OCI-LY1 (cell line): Measurements from ENCODE around the gene DHRS11.

ENCODE experiments used
- H2AFZ ChIP-seq: fragments of 200-600 bp; sonication (generic), shearing (Covaris generic); 2 replicates; pipeline ENCODE4 v1.6.0; 2014; ENCODE audit warnings: antibody characterized with exemption, mild to moderate bottlenecking, low read length
- H3F3A ChIP-seq: fragments of 200-600 bp; sonication (generic), shearing (Covaris generic); 2 replicates; pipeline ENCODE4 v1.6.0; 2014; ENCODE audit warnings: mild to moderate bottlenecking, antibody characterized with exemption, low read length, moderate library complexity; ENCODE audit not compliant: insufficient read depth
- H3K27ac ChIP-seq: fragments of 200-600 bp; sonication (generic); 2 replicates; pipeline ENCODE4 v1.5.1; 2014; ENCODE audit warnings: low read length, mixed run types, mild to moderate bottlenecking, low read depth; ENCODE audit not compliant: poor library complexity, severe bottlenecking
- H3K27me3 ChIP-seq: fragments of 200-600 bp; sonication (generic); 2 replicates; pipeline ENCODE4 v1.6.0; 2014; ENCODE audit warnings: antibody characterized with exemption, mild to moderate bottlenecking, low read length, moderate library complexity; ENCODE audit not compliant: insufficient read depth
- H3K36me3 ChIP-seq: fragments of 200-600 bp; sonication (generic); 2 replicates; pipeline ENCODE4 v1.6.1; 2014; ENCODE audit warnings: mild to moderate bottlenecking, antibody characterized with exemption, low read length, moderate library complexity, mixed read lengths; ENCODE audit not compliant: insufficient read depth
- H3K4me1 ChIP-seq: fragments of 200-600 bp; sonication (generic); 2 replicates; pipeline ENCODE4 v1.5.1; 2014; ENCODE audit warnings: mild to moderate bottlenecking, low read length, moderate library complexity; ENCODE audit not compliant: insufficient read depth, severe bottlenecking
- H3K4me2 ChIP-seq: fragments of 200-600 bp; sonication (generic), shearing (Covaris generic); 2 replicates; pipeline ENCODE4 v1.6.1; 2014; ENCODE audit warnings: low read length
- H3K4me3 ChIP-seq: fragments of 200-600 bp; sonication (generic); 2 replicates; pipeline ENCODE4 v1.5.1; 2014; ENCODE audit warnings: low read length, low read depth, mild to moderate bottlenecking, mixed read lengths; ENCODE audit not compliant: poor library complexity, severe bottlenecking
- H3K79me2 ChIP-seq: fragments of 200-600 bp; shearing (Covaris generic); 2 replicates; pipeline ENCODE4 v1.6.1; 2016; ENCODE audit warnings: mixed run types, low read length, mixed read lengths; ENCODE audit not compliant: insufficient read depth
- H3K9ac ChIP-seq: fragments of 200-600 bp; sonication (generic), shearing (Covaris generic); 2 replicates; pipeline ENCODE4 v1.6.1; 2014; ENCODE audit warnings: mild to moderate bottlenecking, low read length, mixed read lengths
- H3K9me2 ChIP-seq: fragments of 200-600 bp; sonication (generic), shearing (Covaris generic); 2 replicates; pipeline ENCODE4 v1.6.1; 2014; ENCODE audit warnings: low read depth, mild to moderate bottlenecking, low read length, mixed read lengths
- H3K9me3 ChIP-seq: fragments of 200-600 bp; shearing (Covaris generic); 2 replicates; pipeline ENCODE4 v1.6.1; 2014; ENCODE audit warnings: low read length, mixed read lengths
- H4K20me1 ChIP-seq: fragments of 200-600 bp; sonication (generic), shearing (Covaris generic); 2 replicates; pipeline ENCODE4 v1.6.0; 2016; ENCODE audit warnings: mild to moderate bottlenecking, low read length; ENCODE audit not compliant: insufficient read depth
- CTCF ChIP-seq: fragments of 200-600 bp; sonication (generic), shearing (Covaris generic); IDR thresholded peaks from 2 replicates; pipeline ENCODE4 v1.5.1; 2017; ENCODE audit warnings: mild to moderate bottlenecking, antibody characterized with exemption, low read length, moderate library complexity, mixed read lengths
- EZH2 ChIP-seq: fragments of 200-600 bp; sonication (generic), shearing (Covaris generic); IDR thresholded peaks from 2 replicates; pipeline ENCODE4 v1.8.0; 2017; ENCODE audit warnings: borderline replicate concordance, mixed run types, mild to moderate bottlenecking, antibody characterized with exemption, low read length, moderate library complexity, mixed read lengths

Gene DHRS11

GRCh38 chr17:36608280-36608679, 16.6 kb downstream of the DHRS11 start:
- peaks cover 31% of the 10 kb centered on the region for H3K4me1 ChIP-seq
- peak overlapping the region; percentile 38 for H3K4me3 ChIP-seq
- no peak overlapping the region; the same call in 1 of the 2 replicates for H3K9ac ChIP-seq
- no peaks in the 10 kb centered on the region for H4K20me1 ChIP-seq
- no peaks in the 10 kb centered on the region for H3K79me2 ChIP-seq
- no peaks in the 10 kb centered on the region for H3K9me3 ChIP-seq
- peak overlapping the region; percentile 58; the same call in 1 of the 2 replicates for H3K4me2 ChIP-seq
- no peak overlapping the region for H2AFZ ChIP-seq
- no peaks in the 10 kb centered on the region for H3F3A ChIP-seq
- no peak overlapping the region for H3K27ac ChIP-seq
- no peaks in the 10 kb centered on the region for H3K9me2 ChIP-seq
- peaks cover 5% of the 10 kb centered on the region for H3K36me3 ChIP-seq
- no peak for TF ChIP-seq CTCF
- TF ChIP-seq EZH2: no peak
- H3K27me3 ChIP-seq: no peaks in the 10 kb centered on the region

- H4K20me1 ChIP-seq: no peaks in the 10 kb centered on the region
- peaks cover 25% of the 10 kb centered on the region for H3K4me1 ChIP-seq
- H3K27me3 ChIP-seq: no peaks in the 10 kb centered on the region
- H3K9ac ChIP-seq: peak overlapping the region; percentile 39; the same call in 1 of the 2 replicates
- peak overlapping the region; percentile 38 for H3K4me3 ChIP-seq
- H3K36me3 ChIP-seq: peaks cover 5% of the 10 kb centered on the region
- H3K79me2 ChIP-seq: no peaks in the 10 kb centered on the region
- H3F3A ChIP-seq: no peaks in the 10 kb centered on the region
- H3K27ac ChIP-seq: peak overlapping the region; percentile 54
- H3K9me2 ChIP-seq: no peaks in the 10 kb centered on the region
- TF ChIP-seq CTCF: peak; percentile 63
- TF ChIP-seq EZH2: no peak
- no peak overlapping the region for H2AFZ ChIP-seq
- peak overlapping the region; percentile 58; the same call in 1 of the 2 replicates for H3K4me2 ChIP-seq
- H3K9me3 ChIP-seq: no peaks in the 10 kb centered on the region
Observed at GRCh38 chr17:36608794-36609497, 17.3 kb downstream of the DHRS11 start.

- peaks cover 5% of the 10 kb centered on the region for H3K36me3 ChIP-seq
Observed at GRCh38 chr17:36609498-36609862, 17.8 kb downstream of the DHRS11 start.

More at GRCh38 chr17:36609498-36609862, 17.8 kb downstream of the DHRS11 start:
- no peak for TF ChIP-seq EZH2
- TF ChIP-seq CTCF: no peak
- no peak overlapping the region for H3K4me2 ChIP-seq
- H3K9me2 ChIP-seq: no peaks in the 10 kb centered on the region
- no peaks in the 10 kb centered on the region for H3K27me3 ChIP-seq
- no peak overlapping the region for H3K4me3 ChIP-seq
- no peaks in the 10 kb centered on the region for H3F3A ChIP-seq
- no peak overlapping the region for H3K9ac ChIP-seq
- H2AFZ ChIP-seq: no peak overlapping the region
- no peaks in the 10 kb centered on the region for H3K79me2 ChIP-seq
- no peak overlapping the region for H3K27ac ChIP-seq
- H3K4me1 ChIP-seq: peaks cover 21% of the 10 kb centered on the region
- no peaks in the 10 kb centered on the region for H3K9me3 ChIP-seq
- no peaks in the 10 kb centered on the region for H4K20me1 ChIP-seq
